Stimulated activated CD4-positive, alpha-beta T cell treated with anti-CD3 and anti-CD28 coated beads, TNF-alpha, amount 100 ng/mL, for 4 hours (primary cell): ENCODE results near the gene SUPT20H.

Experiments used
- DNase-seq, 3 experiments: peaks; one replicate each; pipeline ENCODE4 v3.0.0-alpha.2; 2020; ENCODE audit warnings: low read depth in 3 of 3

Gene SUPT20H

DNA sequence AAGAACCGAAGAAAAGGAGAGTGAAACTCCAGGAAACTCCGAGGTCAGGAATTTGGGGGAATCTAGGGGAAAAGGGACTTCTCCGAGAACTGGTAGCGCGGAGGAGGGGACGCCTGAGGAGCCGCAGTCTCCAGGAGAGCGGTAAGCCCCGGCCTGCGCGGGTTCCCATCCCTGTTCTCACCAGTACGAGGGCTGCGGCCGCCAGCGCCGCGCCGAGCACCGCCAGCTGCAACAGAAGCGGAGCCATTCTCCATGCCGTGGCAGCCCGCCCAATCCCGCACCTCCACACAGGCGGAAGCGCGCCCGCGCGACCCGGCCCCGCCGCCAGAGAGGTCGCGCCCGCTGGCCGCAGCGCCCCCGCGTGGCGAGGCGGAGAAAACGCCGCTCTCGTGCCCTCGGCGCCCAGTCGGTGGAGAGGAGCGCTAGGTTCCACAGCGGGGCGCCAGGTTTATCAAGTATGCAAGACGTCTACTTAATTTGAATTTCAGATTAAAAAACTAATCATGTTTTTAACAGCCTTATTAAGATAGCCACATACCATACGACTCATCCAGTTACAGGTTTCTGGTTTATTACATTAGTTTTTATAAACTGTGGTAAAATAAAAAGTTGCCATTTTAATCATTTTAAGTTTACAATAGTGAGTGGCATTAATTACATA lies 60.3 kb downstream of the SUPT20H start, which contains the start of gene ALG5:
TSS of gene ALG5 (minus strand) at position 287 of the 661 bp plus-strand sequence. CDS start at position 247, 40 bp downstream.
- peak; percentile 84 to 87 (median 86) for DNase-seq

DNA sequence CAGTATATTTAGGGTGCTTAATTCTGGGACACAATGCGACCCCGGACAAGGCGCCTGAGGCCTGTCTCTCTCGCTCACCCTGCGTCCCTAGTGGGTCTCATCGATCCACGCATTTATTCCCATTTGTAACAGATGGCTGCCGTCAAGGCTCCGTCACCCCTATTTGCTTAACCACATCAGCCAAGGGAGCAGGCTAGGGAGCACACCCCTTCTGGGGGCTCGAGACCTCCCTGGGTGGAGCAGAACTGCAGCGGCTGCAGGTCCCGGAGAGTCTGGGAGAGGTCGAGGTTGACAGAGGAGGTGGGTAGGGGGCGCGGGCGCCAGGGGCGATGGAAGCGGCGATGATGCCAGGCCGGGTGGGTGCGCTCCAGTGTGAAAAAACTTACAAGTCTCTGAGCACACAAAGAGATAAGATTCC lies 60.9 kb downstream of the SUPT20H start:
- DNase-seq, result peak in 2 of 3 experiments; percentile 9 to 21

DNA sequence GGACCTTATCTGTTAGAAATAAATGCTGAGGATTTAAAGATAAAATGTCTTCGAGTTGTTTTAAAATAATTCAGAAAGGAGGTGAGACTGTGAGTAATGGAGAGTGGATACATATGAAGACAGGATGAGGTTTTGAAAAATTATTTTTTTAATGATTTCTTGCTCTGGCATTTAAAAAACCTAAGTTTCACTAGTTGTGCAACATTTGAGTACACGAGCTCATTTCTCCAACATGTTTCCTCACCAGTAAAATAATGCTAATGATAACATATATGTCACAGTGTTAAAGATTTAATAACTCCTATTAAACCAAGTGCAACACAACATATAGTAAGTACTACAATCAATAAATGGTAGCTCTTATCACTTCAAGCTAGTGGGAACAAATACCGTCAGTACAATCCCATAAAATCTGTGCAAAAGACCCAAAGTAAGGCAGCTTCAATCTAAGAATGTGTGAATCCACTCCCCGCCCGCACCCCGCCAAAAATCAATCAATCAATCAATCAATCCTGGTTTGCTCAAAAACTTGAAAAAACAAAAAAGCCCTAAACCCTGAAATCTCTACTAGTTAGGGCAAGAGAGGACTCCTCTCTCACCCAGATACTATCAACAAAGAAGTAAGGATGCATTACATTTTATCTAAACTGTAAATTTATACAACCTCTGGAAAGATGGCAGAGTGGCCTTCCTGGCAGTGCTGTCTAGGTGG lies 61.6 kb downstream of the SUPT20H start:
- DNase-seq, result no peak

DNA sequence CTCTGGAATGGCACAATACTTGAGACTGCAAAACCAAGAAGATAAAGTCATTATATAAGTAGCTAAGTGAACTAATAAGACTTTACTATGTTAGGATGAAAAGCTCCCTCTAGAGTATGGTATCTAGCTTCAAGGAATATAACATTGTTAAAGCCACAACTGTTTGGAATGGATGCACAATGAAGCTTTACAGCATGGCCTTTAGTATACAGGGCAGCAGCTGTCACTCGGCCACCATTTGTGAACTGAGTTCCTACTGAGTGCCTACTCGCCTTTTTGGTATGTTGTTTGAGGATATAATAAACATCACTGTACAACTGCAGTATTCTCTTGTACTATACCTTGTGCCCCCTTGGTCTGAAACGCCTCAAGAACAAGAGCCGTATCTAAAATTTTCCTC lies 67.1 kb downstream of the SUPT20H start:
- DNase-seq, result no peak

DNA sequence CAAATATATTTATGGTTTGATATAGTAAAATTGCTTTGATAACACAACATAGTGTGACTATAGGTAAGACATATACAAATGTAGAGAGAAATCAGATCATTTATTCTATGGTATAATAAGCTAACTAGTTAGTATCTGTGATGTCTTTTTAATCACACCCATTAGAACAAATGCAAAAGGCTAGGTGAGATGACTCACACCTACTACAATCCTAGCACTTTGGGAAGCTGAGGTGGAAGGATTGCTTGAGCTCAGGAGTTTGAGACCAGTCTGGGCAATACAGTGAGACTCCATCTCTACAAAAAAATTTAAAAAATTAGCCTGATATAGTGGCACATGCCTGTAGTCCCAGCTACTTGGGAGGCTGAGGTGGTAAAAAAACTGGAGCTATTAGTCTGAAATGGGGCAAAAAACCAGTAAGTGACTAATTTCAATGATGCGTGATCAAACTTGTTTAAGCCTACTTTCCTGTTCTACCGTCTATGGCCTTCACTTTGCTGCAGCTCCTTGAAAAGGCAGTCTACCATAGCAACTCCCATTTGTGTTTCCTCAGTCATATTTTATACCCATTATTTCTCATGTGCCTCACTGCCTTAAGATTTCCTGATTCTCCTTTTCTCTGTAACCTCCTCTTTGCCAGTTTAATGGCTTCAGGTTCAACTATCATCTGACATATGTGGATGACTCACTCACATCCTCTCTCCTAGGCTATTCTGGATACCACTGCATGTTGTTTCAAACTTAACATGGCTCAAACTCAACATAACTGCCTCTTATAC lies 72.8 kb downstream of the SUPT20H start:
- no peak for DNase-seq

DNA sequence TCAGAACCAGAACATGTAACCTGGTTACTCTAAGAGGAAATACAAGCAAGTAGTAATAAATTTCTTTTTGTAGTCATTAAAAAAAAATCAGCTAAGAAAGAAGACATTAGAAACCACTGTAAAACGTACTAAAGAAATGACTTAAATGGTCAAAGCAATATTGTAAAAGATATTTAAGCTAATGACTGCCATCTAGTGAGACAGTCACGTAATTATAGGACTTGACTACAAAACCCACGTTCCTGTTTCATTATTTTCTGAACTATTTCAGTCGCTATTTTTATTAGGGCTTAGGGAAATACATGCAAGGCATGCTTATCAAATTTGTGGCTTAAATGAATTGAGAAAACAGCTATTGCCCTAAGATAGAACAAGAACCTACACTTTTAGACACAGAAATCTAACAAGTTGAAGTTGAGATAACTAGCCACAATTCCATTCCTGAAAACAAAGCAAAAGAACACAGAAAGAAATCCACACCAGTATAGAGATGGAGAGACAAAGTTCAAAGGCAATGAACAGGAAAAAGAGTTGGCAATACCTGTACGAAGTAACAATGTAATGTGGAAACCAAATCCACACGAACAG lies 78.2 kb downstream of the SUPT20H start:
- no peak for DNase-seq

DNA sequence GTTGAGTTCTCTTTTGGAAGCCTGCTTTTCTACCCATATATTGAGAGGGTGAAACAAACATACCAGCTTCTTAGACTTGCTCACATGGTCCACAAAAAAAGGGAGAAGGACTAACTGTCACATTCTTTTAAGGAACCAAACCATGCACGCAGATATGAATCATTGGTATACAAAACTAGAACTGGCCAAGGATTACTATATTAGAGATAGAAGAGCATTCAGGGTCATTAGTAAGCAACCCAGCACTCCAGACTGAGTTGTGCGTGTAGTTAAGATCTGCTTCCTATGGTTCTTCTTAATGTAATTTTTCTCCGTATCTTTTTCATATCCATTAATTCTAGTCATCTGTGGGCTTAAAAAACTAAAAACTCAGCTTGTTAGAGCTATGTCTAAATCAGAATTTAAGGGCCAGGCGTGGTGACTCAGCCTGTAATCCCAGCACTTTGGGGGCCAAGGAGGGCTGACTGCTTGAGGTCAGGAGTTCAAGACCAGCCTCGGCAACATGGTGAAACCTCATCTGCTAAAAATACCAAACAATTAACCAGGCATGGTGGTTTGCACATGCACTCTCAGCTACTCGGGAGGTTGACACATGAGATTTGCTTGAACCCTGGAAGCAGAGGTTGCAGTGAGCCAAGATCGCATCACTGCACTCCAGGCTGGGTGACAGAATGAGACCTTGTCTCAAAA lies 80.0 kb downstream of the SUPT20H start:
- no peak for DNase-seq

DNA sequence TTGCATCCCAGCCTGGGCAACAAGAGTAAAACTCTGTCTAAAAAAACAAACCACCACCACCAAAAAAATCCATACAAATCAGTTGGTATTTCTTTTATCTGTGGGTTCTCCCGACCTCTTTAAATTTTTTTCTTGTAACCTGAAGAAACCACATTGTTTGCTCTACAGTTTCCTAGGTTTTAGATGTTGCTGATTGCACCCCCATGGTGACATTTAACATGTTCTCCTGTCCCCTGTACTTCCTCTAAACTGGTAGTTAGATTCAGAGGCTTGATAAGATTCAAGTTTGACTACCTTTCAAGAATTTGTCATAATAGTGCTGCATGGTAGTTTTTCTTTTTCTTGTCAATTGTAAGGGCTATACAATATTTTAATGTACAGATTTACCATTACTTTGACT lies 84.3 kb downstream of the SUPT20H start:
- DNase-seq, result no peak

DNA sequence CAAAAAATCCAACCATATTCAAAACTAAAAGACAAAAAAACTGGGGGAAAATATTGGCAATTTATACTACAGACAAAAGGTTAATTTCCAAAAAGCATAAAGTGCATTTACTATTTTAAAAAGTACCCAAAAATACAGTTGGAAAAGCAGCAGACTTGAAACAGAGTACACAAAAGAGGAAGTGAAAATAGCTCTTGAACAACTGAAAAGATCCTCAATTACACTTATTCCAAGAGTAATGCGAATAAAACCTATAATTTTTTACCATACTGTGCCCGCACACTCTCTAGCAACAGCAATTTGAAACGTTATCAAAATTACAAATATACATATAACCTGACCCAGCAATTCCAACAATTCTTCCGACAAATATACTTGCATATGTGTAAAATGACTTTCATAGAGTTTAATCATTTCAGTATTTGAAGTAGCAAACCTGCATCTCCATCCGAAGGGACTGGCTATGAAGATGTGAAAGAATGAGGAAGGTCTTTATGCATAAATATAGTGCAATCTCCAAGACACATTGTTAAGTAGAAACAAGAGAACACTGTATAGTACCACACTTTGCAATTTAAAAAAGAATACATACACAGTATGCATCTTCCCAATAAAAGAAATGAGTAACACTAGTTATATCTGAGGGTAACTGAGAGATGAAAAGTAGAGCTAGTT lies 85.7 kb downstream of the SUPT20H start:
- no peak for DNase-seq

DNA sequence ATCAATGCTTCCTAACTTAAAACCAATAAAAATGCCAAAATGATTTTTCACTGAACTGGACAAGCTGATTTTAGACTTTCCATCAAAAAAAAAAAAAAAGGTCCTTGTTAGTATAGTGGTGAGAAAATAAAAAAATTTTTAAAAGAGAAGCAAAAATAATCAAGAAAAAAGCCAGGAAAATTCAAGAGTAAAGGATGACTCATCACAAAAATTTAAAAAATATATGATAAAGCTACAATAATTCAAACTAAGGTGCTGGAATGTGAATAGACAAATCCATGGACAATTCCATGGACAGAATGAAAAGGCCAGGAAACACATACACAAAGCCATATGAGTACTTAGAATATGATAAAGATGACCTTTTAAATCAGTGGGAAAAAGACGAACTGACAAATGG lies 86.5 kb downstream of the SUPT20H start:
- DNase-seq, result no peak

DNA sequence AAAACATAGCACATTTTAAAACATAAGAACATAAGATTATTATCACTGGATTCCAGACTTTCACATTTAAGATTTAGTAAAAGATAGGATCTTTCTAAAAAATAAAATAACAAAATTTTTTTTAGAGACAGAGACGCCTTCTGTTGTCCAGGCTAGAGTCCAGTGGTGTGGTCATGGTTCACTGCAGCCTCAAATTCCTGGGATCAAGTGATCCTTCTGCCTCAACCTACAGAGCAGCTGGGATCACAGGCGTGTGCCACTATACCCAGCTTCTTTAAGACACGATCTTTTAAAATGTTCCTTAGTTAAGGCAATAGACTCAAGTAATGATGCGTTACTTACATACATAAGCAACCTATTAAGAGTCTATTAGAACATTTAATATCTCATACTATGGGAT lies 93.1 kb downstream of the SUPT20H start:
- DNase-seq, result no peak

DNA sequence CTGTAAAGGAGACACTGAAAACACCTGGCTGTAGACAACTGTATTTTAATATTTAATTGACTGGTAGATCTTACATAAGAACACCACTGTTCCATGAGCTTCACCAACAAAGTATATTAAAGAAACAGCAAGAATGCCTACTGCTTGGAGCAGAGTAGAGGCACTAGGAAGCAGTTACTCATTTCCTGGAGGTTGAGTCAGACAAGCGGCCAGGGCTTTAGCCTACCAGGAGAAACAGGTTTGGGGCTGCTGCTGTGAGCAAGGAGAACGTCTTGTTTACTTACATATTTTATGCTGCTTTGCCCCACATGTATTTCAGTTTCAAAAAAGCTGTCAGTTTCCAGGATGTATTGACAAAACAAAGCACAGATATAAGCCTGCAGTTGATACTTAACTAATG lies 93.7 kb downstream of the SUPT20H start:
- no peak for DNase-seq

DNA sequence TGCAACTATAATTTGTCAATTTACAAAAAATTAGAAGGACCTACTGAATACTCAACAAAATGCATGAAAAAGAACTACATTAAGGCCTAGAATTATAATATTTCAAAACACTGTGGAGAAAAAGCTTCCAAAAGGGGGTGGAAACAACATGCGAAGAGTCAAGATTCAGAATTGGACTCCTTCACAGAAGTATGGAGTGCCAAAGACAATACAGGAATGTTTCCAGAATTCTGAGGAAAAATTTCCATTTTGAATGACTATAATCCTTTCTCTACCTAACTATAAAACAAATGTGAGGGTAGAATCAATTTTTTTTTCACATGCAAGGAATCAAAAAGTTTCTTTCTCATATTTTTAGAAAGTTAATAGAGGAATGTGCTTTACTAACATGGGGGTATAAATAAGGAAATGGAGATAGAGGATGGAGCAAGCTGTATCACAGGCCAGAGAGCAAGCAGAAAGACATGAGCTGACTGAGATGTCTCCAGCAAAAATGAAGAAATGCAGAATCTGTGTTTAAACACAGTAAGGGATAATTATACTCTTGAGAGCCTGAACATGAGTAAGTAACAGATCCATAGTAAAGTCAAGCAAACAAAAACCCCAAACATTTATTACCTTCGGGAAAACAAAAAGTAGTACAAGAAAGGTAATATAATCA lies 99.9 kb downstream of the SUPT20H start:
- DNase-seq, result no peak
